A549 (cell line): ENCODE data around the gene KLK2.
A peak's percentile ranks its signal among the peaks of the same experiment; 100 is the strongest.

Source experiments
- CHD2 ChIP-seq: fragments of 150-350 bp; IDR thresholded peaks from 2 replicates; pipeline ENCODE4 v1.6.1; 2014; ENCODE audit warnings: low read length; ENCODE audit not compliant: partially characterized antibody
- FOSB ChIP-seq: fragments of 250-450 bp; sonication (Bioruptor Pico); IDR thresholded peaks from 2 replicates; pipeline ENCODE4 v1.5.0; 2020; ENCODE audit warnings: mild to moderate bottlenecking, moderate library complexity
- FOSL2 ChIP-seq, 2 experiments: fragments of 450-650 bp in 1 of 2; fragments of >200 bp in 1 of 2; sonication (Bioruptor Twin) in 1 of 2; formaldehyde crosslinking; IDR thresholded peaks; 2 replicates each; pipeline versions ENCODE4 v1.5.0 to v1.6.1; 2016 to 2020; ENCODE audit warnings: mild to moderate bottlenecking in 1 of 2, moderate library complexity in 1 of 2
- MAFK ChIP-seq: fragments of 450-650 bp; IDR thresholded peaks from 2 replicates; pipeline ENCODE4 v1.6.1; 2014; ENCODE audit not compliant: partially characterized antibody
- POLR2A ChIP-seq: IDR thresholded peaks from 2 replicates; pipeline ENCODE4 v1.6.1; 2012; ENCODE audit warnings: mild to moderate bottlenecking, low read length
- RAD21 ChIP-seq, 2 experiments: fragments of >200 bp in 1 of 2; sonication (Bioruptor Twin) in 1 of 2; formaldehyde crosslinking in 1 of 2; IDR thresholded peaks in 1 of 2; conservative IDR thresholded peaks in 1 of 2; 2 replicates in 1 of 2; 3 replicates in 1 of 2; pipeline ENCODE4 v1.6.1; 2012 to 2018; ENCODE audit warnings: inconsistent platforms in 1 of 2
- TF ChIP-seq, protein P1 (sequence below): fragments of >200 bp; sonication (Bioruptor Twin); formaldehyde crosslinking; IDR thresholded peaks from 3 replicates; pipeline ENCODE4 v1.5.1; 2016

DNA sequence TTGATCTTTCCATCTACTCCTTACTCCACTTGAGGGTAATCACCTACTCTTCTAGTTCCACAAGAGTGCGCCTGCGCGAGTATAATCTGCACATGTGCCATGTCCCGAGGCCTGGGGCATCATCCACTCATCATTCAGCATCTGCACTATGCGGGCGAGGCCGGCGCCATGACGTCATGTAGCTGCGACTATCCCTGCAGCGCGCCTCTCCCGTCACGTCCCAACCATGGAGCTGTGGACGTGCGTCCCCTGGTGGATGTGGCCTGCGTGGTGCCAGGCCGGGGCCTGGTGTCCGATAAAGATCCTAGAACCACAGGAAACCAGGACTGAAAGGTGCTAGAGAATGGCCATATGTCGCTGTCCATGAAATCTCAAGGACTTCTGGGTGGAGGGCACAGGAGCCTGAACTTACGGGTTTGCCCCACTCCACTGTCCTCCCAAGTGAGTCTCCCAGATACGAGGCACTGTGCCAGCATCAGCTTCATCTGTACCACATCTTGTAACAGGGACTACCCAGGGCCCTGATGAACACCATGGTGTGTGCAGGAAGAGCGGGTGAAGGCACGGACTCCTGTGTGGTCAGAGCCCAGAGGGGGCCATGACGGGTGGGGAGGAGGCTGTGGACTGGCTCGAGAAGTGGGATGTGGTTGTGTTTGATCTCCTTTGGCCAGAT, 2.7 kb upstream of the KLK2 start:
- TF ChIP-seq, protein P1, sequence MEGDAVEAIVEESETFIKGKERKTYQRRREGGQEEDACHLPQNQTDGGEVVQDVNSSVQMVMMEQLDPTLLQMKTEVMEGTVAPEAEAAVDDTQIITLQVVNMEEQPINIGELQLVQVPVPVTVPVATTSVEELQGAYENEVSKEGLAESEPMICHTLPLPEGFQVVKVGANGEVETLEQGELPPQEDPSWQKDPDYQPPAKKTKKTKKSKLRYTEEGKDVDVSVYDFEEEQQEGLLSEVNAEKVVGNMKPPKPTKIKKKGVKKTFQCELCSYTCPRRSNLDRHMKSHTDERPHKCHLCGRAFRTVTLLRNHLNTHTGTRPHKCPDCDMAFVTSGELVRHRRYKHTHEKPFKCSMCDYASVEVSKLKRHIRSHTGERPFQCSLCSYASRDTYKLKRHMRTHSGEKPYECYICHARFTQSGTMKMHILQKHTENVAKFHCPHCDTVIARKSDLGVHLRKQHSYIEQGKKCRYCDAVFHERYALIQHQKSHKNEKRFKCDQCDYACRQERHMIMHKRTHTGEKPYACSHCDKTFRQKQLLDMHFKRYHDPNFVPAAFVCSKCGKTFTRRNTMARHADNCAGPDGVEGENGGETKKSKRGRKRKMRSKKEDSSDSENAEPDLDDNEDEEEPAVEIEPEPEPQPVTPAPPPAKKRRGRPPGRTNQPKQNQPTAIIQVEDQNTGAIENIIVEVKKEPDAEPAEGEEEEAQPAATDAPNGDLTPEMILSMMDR: peak; percentile 28
- TF ChIP-seq FOSL2 (IDR thresholded peaks at IDR 0.05) (no peak), FOSL2 (CRISPR knock-in tag; IDR thresholded peaks at IDR 0.05) (peak; percentile 55; the same call in 1 of the 2 replicates), POLR2A (no peak), MAFK (no peak), RAD21 (conservative IDR thresholded peaks at IDR 0.05 in 1 of 2, IDR thresholded peaks at IDR 0.05 in 1 of 2) (peak in 1 of 2 experiments; percentile 39; a peak in 2 of 5 replicates), FOSB (CRISPR knock-in tag) (no peak), CHD2 (no peak)
